Natural killer cell (primary cell): ENCODE results near the gene NT5E. TPM values are rescaled to one million over a fixed set of nuclear protein-coding genes. Genes with fewer than 3 reads are reported as not detected.

ENCODE experiments used
- ATAC-seq, 3 donors: fragments of 150-1000 bp in 2 of 3; fragments of 200-7000 bp in 1 of 3; cut with Tn5 transposase; 1 replicate in 1 of 3; 2 replicates in 2 of 3; pipeline ENCODE4 v1.10.0; 2021; ENCODE audit warnings: mild to moderate bottlenecking in 2 of 3, moderate library complexity in 2 of 3
- DNase-seq, 2 donors: peaks; one replicate each; pipeline versions ENCODE4 v3.0.0 to v3.0.0-alpha.2; 2013 to 2021; ENCODE audit warnings: mixed read lengths in 1 of 2
- H3K27ac ChIP-seq: one replicate; pipeline ENCODE4 v1.5.1; 2013; ENCODE audit warnings: mild to moderate bottlenecking, low read length
- H3K27me3 ChIP-seq: one replicate; pipeline ENCODE4 v1.6.1; 2013; ENCODE audit warnings: low read length; ENCODE audit not compliant: control insufficient read depth, insufficient read depth
- H3K36me3 ChIP-seq: one replicate; pipeline ENCODE4 v1.6.1; 2013; ENCODE audit warnings: low read length; ENCODE audit not compliant: control insufficient read depth, insufficient read depth
- H3K4me1 ChIP-seq: one replicate; pipeline ENCODE4 v1.6.1; 2013; ENCODE audit warnings: low read length; ENCODE audit not compliant: control insufficient read depth, insufficient read depth
- H3K4me3 ChIP-seq: one replicate; pipeline ENCODE4 v1.5.1; 2013; ENCODE audit warnings: low read length
- H3K9me3 ChIP-seq: one replicate; pipeline ENCODE4 v1.6.1; 2013; ENCODE audit warnings: low read length; ENCODE audit not compliant: control insufficient read depth, insufficient read depth
- H3K27ac Mint-ChIP-seq, 2 donors: one replicate each; pipeline ENCODE4 v1.8.0; 2022; ENCODE audit warnings: mild to moderate bottlenecking in 2 of 2, mixed read lengths in 2 of 2, moderate library complexity in 1 of 2
- H3K27me3 Mint-ChIP-seq, 2 donors: one replicate each; pipeline ENCODE4 v1.8.0; 2022; ENCODE audit warnings: low read depth in 2 of 2, mixed read lengths in 2 of 2
- H3K36me3 Mint-ChIP-seq: one replicate; pipeline ENCODE4 v1.8.0; 2022; ENCODE audit warnings: mixed read lengths
- H3K4me1 Mint-ChIP-seq, 2 donors: one replicate each; pipeline ENCODE4 v1.8.0; 2022; ENCODE audit warnings: mixed read lengths in 2 of 2
- H3K4me3 Mint-ChIP-seq: one replicate; pipeline ENCODE4 v1.8.0; 2022; ENCODE audit warnings: mild to moderate bottlenecking, moderate library complexity, mixed read lengths
- H3K9me3 Mint-ChIP-seq, 2 donors: one replicate each; pipeline ENCODE4 v1.8.0; 2022; ENCODE audit warnings: mixed read lengths in 2 of 2
- CTCF ChIP-seq: fragments of 200-600 bp; IDR thresholded peaks from one replicate; pipeline ENCODE4 v1.8.0; 2022; ENCODE audit warnings: antibody characterized with exemption
- WGBS: methylation state at CpG from one replicate; pipeline ENCODE4 v1.1.7; 2013; ENCODE audit warnings: missing lambda C conversion rate; ENCODE audit not compliant: insufficient coverage; 5-methylcytosine and 5-hydroxymethylcytosine counted together
- intact Hi-C: fragments of 100-400 bp; cut with micrococcal nuclease; formaldehyde crosslinking; loops from one replicate; pipeline ENCODE4 v1.14.2; 2022
- total RNA-seq, 4 donors: library from RNA; stranded (reverse); fragments of 120-200 nt in 1 of 4; gene quantifications; one replicate each; pipeline versions ENCODE4 v1.2.3 to v1.2.4, GENCODE V29; 2013 to 2022

The NT5E gene
- total RNA-seq, 3 donors from 2014 or later (not counting 1 experiment from before 2014, with no cell fraction given): 0.57 to 0.70 TPM; not detected in 1

- no peaks in the 10 kb centered on the region for H3K4me1 ChIP-seq
- H3K36me3 Mint-ChIP-seq: no peaks in the 10 kb centered on the region
- intact Hi-C loops: no loop called here
- H3K4me1 Mint-ChIP-seq: peaks cover 0 to 5% of the 10 kb centered on the region in 2 donors
- TF ChIP-seq CTCF: no peak
- H3K9me3 Mint-ChIP-seq: no peaks in the 10 kb centered on the region
- no peaks in the 10 kb centered on the region for H3K9me3 ChIP-seq
- peaks cover 3 to 7% of the 10 kb centered on the region in 2 donors for H3K27me3 Mint-ChIP-seq
- H3K27ac ChIP-seq: no peak overlapping the region
- no peak for DNase-seq
- no peak overlapping the region for H3K27ac Mint-ChIP-seq
- no peak overlapping the region for H3K4me3 Mint-ChIP-seq
- H3K4me3 ChIP-seq: no peak overlapping the region
- no peak for ATAC-seq
- WGBS: 81% methylated on average over 5 of the region's 5 CpGs
- no peaks in the 10 kb centered on the region for H3K36me3 ChIP-seq
- no peaks in the 10 kb centered on the region for H3K27me3 ChIP-seq
Measured at GRCh38 chr6:85406641-85407075, 43.2 kb upstream of the NT5E start.

- Histone ChIP-seq H3K4me1 (no peaks in the 10 kb centered on the region), H3K4me3 (no peak overlapping the region), H3K36me3 (no peaks in the 10 kb centered on the region), H3K27ac (no peak overlapping the region), H3K27me3 (no peaks in the 10 kb centered on the region), H3K9me3 (no peaks in the 10 kb centered on the region)
- H3K27me3 Mint-ChIP-seq: peaks cover 12% of the 10 kb centered on the region in 2 donors
- intact Hi-C loops: no loop called here
- no peak for TF ChIP-seq CTCF
- WGBS: 98% methylated on average over 2 of the region's 2 CpGs
- H3K4me3 Mint-ChIP-seq: no peak overlapping the region
- H3K27ac Mint-ChIP-seq: no peak overlapping the region
- ATAC-seq: no peak
- no peaks in the 10 kb centered on the region for H3K9me3 Mint-ChIP-seq
- H3K4me1 Mint-ChIP-seq: peaks cover 0 to 5% of the 10 kb centered on the region in 2 donors
- DNase-seq: no peak
- H3K36me3 Mint-ChIP-seq: no peaks in the 10 kb centered on the region
Measured at GRCh38 chr6:85408039-85408438, 41.8 kb upstream of the NT5E start.

- intact Hi-C loops: no loop called here
- H3K4me3 ChIP-seq: no peak overlapping the region
- H3K36me3 ChIP-seq: no peaks in the 10 kb centered on the region
- H3K4me3 Mint-ChIP-seq: no peak overlapping the region
- H3K27me3 Mint-ChIP-seq: peaks cover 20 to 25% of the 10 kb centered on the region in 2 donors
- H3K9me3 Mint-ChIP-seq: no peaks in the 10 kb centered on the region
- no peak overlapping the region for H3K27ac ChIP-seq
- no peaks in the 10 kb centered on the region for H3K4me1 ChIP-seq
- no peak for TF ChIP-seq CTCF
- H3K36me3 Mint-ChIP-seq: no peaks in the 10 kb centered on the region
- ATAC-seq (no peak), DNase-seq (no peak)
- no peaks in the 10 kb centered on the region for H3K9me3 ChIP-seq
- H3K27ac Mint-ChIP-seq: no peak overlapping the region
- H3K27me3 ChIP-seq: no peaks in the 10 kb centered on the region
- H3K4me1 Mint-ChIP-seq: peaks cover 0 to under 1% of the 10 kb centered on the region in 2 donors
Measured at GRCh38 chr6:85412911-85413430, 36.9 kb upstream of the NT5E start.

GRCh38 chr6:85416049-85416448, 33.8 kb upstream of the NT5E start:
- no peaks in the 10 kb centered on the region for H3K27me3 ChIP-seq
- ATAC-seq (no peak), DNase-seq (no peak)
- Mint-ChIP-seq H3K27me3 (peaks cover 20 to 25% of the 10 kb centered on the region in 2 donors), H3K9me3 (no peaks in the 10 kb centered on the region), H3K36me3 (no peaks in the 10 kb centered on the region), H3K4me3 (no peak overlapping the region), H3K4me1 (peaks cover 11 to 14% of the 10 kb centered on the region in 2 donors), H3K27ac (no peak overlapping the region)
- H3K4me1 ChIP-seq: no peaks in the 10 kb centered on the region
- 100% methylated on average over 1 of the region's 1 CpG for WGBS
- no peak overlapping the region for H3K4me3 ChIP-seq
- intact Hi-C loops: no loop called here
- no peak overlapping the region for H3K27ac ChIP-seq
- TF ChIP-seq CTCF: no peak
- H3K9me3 ChIP-seq: no peaks in the 10 kb centered on the region
- no peaks in the 10 kb centered on the region for H3K36me3 ChIP-seq
